Measurements from ENCODE around the gene PLXNB3. TPM values are rescaled to one million over a fixed set of nuclear protein-coding genes. Genes with fewer than 3 reads are reported as not detected.
"Not testable (repeated sequence)": the region's sequence is repeated elsewhere in the genome, so short reads cannot be mapped to it uniquely, and the experiment has no call there.

Gene PLXNB3
- total and polyA plus RNA-seq, 4 donors, result 0.38 to 31.4 (median 18.4) TPM

GRCh38 chrX:153806999-153807575 is 43.0 kb downstream of the PLXNB3 start:
- H3K27ac ChIP-seq (ENCODE audit: low read depth in 1 of 2, low read length in 2 of 2), result no peak overlapping the region
- no peak for ATAC-seq (ENCODE audit: low FRiP score)
- no peak overlapping the region for H3K4me3 ChIP-seq (ENCODE audit: low read length in 2 of 2)
- no peaks in the 10 kb centered on the region for H3K4me1 ChIP-seq (ENCODE audit: control insufficient read depth in 1 of 2, insufficient read depth in 2 of 2, low read length in 2 of 2)
- no peaks in the 10 kb centered on the region for H3K36me3 ChIP-seq (ENCODE audit: control insufficient read depth in 1 of 2, insufficient read depth in 2 of 2, low read length in 1 of 2)
- DNase-seq, result no peak
- no peaks in the 10 kb centered on the region for H3K9me3 ChIP-seq (ENCODE audit: control insufficient read depth, low read length)
- no peaks in the 10 kb centered on the region for H3K27me3 ChIP-seq (ENCODE audit: control insufficient read depth in 1 of 2, insufficient read depth in 2 of 2, low read length in 1 of 2)
- WGBS, 2 donors, result 94 to 95% methylated on average over 26 to 28 of the region's 28 CpGs
- intact Hi-C loops (cut with DNase I), result no loop called here

GRCh38 chrX:153807976-153808375 is 43.9 kb downstream of the PLXNB3 start:
- 93 to 94% methylated on average over 18 to 19 of the region's 19 CpGs for WGBS, 2 donors
- DNase-seq, result no peak
- H3K27me3 ChIP-seq (ENCODE audit: control insufficient read depth in 1 of 2, insufficient read depth in 2 of 2, low read length in 1 of 2), result no peaks in the 10 kb centered on the region
- H3K27ac ChIP-seq (ENCODE audit: low read depth in 1 of 2, low read length in 2 of 2), result no peak overlapping the region
- intact Hi-C loops (cut with DNase I), result no loop called here
- no peaks in the 10 kb centered on the region for H3K36me3 ChIP-seq (ENCODE audit: control insufficient read depth in 1 of 2, insufficient read depth in 2 of 2, low read length in 1 of 2)
- H3K9me3 ChIP-seq (ENCODE audit: control insufficient read depth, low read length), result no peaks in the 10 kb centered on the region
- H3K4me3 ChIP-seq (ENCODE audit: low read length in 2 of 2), result no peak overlapping the region
- H3K4me1 ChIP-seq (ENCODE audit: control insufficient read depth in 1 of 2, insufficient read depth in 2 of 2, low read length in 2 of 2), result no peaks in the 10 kb centered on the region
- ATAC-seq (ENCODE audit: low FRiP score), result no peak

- H3K36me3 ChIP-seq (ENCODE audit: control insufficient read depth in 1 of 2, insufficient read depth in 2 of 2, low read length in 1 of 2), result no peaks in the 10 kb centered on the region
- H3K4me1 ChIP-seq (ENCODE audit: control insufficient read depth in 1 of 2, insufficient read depth in 2 of 2, low read length in 2 of 2), result no peaks in the 10 kb centered on the region
- intact Hi-C loops (cut with DNase I), result no loop called here
- H3K4me3 ChIP-seq (ENCODE audit: low read length in 2 of 2), result no peak overlapping the region
- 45 to 58% methylated on average over 14 of the region's 14 CpGs for WGBS, 2 donors
- DNase-seq (no peak), ATAC-seq (ENCODE audit: low FRiP score) (no peak)
- no peak overlapping the region for H3K27ac ChIP-seq (ENCODE audit: low read depth in 1 of 2, low read length in 2 of 2)
- H3K9me3 ChIP-seq (ENCODE audit: control insufficient read depth, low read length), result no peaks in the 10 kb centered on the region
- H3K27me3 ChIP-seq (ENCODE audit: control insufficient read depth in 1 of 2, insufficient read depth in 2 of 2, low read length in 1 of 2), result no peaks in the 10 kb centered on the region
Measured at GRCh38 chrX:153812220-153812619, 48.2 kb downstream of the PLXNB3 start.

GRCh38 chrX:153813161-153813560 is 49.1 kb downstream of the PLXNB3 start:
- Histone ChIP-seq H3K4me3 (ENCODE audit: low read length in 2 of 2) (no peak overlapping the region), H3K27me3 (ENCODE audit: control insufficient read depth in 1 of 2, insufficient read depth in 2 of 2, low read length in 1 of 2) (no peaks in the 10 kb centered on the region), H3K36me3 (ENCODE audit: control insufficient read depth in 1 of 2, insufficient read depth in 2 of 2, low read length in 1 of 2) (no peaks in the 10 kb centered on the region), H3K27ac (ENCODE audit: low read depth in 1 of 2, low read length in 2 of 2) (no peak overlapping the region), H3K9me3 (ENCODE audit: control insufficient read depth, low read length) (no peaks in the 10 kb centered on the region), H3K4me1 (ENCODE audit: control insufficient read depth in 1 of 2, insufficient read depth in 2 of 2, low read length in 2 of 2) (no peaks in the 10 kb centered on the region)
- intact Hi-C loops (cut with DNase I), result no loop called here
- WGBS, 2 donors, result 90 to 91% methylated on average over 5 of the region's 5 CpGs
- DNase-seq, result no peak
- no peak for ATAC-seq (ENCODE audit: low FRiP score)

GRCh38 chrX:153814591-153815315 is 50.7 kb downstream of the PLXNB3 start:
- Histone ChIP-seq H3K27ac (ENCODE audit: low read depth in 1 of 2, low read length in 2 of 2) (no peak overlapping the region), H3K27me3 (ENCODE audit: control insufficient read depth in 1 of 2, insufficient read depth in 2 of 2, low read length in 1 of 2) (no peaks in the 10 kb centered on the region), H3K9me3 (ENCODE audit: control insufficient read depth, low read length) (no peaks in the 10 kb centered on the region), H3K4me1 (ENCODE audit: control insufficient read depth in 1 of 2, insufficient read depth in 2 of 2, low read length in 2 of 2) (no peaks in the 10 kb centered on the region), H3K36me3 (ENCODE audit: control insufficient read depth in 1 of 2, insufficient read depth in 2 of 2, low read length in 1 of 2) (no peaks in the 10 kb centered on the region), H3K4me3 (ENCODE audit: low read length in 2 of 2) (no peak overlapping the region)
- intact Hi-C loops (cut with DNase I), result no loop called here
- DNase-seq (no peak), ATAC-seq (ENCODE audit: low FRiP score) (no peak)
- 76% methylated on average over 19 of the region's 19 CpGs for WGBS, 2 donors

GRCh38 chrX:153816831-153817690 is 53.0 kb downstream of the PLXNB3 start:
- ATAC-seq (ENCODE audit: low FRiP score) (no peak), DNase-seq (peak in 1 of 2 donors; percentile 36)
- intact Hi-C loops (cut with DNase I), result no loop called here
- Histone ChIP-seq H3K4me1 (ENCODE audit: control insufficient read depth in 1 of 2, insufficient read depth in 2 of 2, low read length in 2 of 2) (no peaks in the 10 kb centered on the region), H3K9me3 (ENCODE audit: control insufficient read depth, low read length) (no peaks in the 10 kb centered on the region), H3K4me3 (ENCODE audit: low read length in 2 of 2) (no peak overlapping the region), H3K36me3 (ENCODE audit: control insufficient read depth in 1 of 2, insufficient read depth in 2 of 2, low read length in 1 of 2) (no peaks in the 10 kb centered on the region), H3K27me3 (ENCODE audit: control insufficient read depth in 1 of 2, insufficient read depth in 2 of 2, low read length in 1 of 2) (no peaks in the 10 kb centered on the region), H3K27ac (ENCODE audit: low read depth in 1 of 2, low read length in 2 of 2) (no peak overlapping the region)
- 85 to 86% methylated on average over 25 of the region's 25 CpGs for WGBS, 2 donors

- H3K27me3 ChIP-seq (ENCODE audit: control insufficient read depth in 1 of 2, insufficient read depth in 2 of 2, low read length in 1 of 2); ATAC-seq (ENCODE audit: low FRiP score); H3K4me1 ChIP-seq (ENCODE audit: control insufficient read depth in 1 of 2, insufficient read depth in 2 of 2, low read length in 2 of 2); intact Hi-C loops (cut with DNase I); H3K4me3 ChIP-seq (ENCODE audit: low read length in 2 of 2); H3K27ac ChIP-seq (ENCODE audit: low read depth in 1 of 2, low read length in 2 of 2); H3K36me3 ChIP-seq (ENCODE audit: control insufficient read depth in 1 of 2, insufficient read depth in 2 of 2, low read length in 1 of 2); DNase-seq; H3K9me3 ChIP-seq (ENCODE audit: control insufficient read depth, low read length): not testable (repeated sequence)
- WGBS, 2 donors, result 83 to 97% methylated on average over 9 of the region's 9 CpGs
Measured at GRCh38 chrX:153818064-153818463, 54.0 kb downstream of the PLXNB3 start.

GRCh38 chrX:153818571-153819383 is 54.7 kb downstream of the PLXNB3 start:
- H3K9me3 ChIP-seq (ENCODE audit: control insufficient read depth, low read length), result no peaks in the 10 kb centered on the region
- H3K4me1 ChIP-seq (ENCODE audit: control insufficient read depth in 1 of 2, insufficient read depth in 2 of 2, low read length in 2 of 2), result no peaks in the 10 kb centered on the region
- intact Hi-C loops (cut with DNase I), result no loop called here
- 6 to 16% methylated on average over 60 to 67 of the region's 67 CpGs for WGBS, 2 donors
- ATAC-seq (ENCODE audit: low FRiP score) (peak; percentile 72), DNase-seq (no peak)
- H3K36me3 ChIP-seq (ENCODE audit: control insufficient read depth in 1 of 2, insufficient read depth in 2 of 2, low read length in 1 of 2), result no peaks in the 10 kb centered on the region
- H3K27me3 ChIP-seq (ENCODE audit: control insufficient read depth in 1 of 2, insufficient read depth in 2 of 2, low read length in 1 of 2), result no peaks in the 10 kb centered on the region
- H3K4me3 ChIP-seq (ENCODE audit: low read length in 2 of 2), result peak overlapping the region in 1 of 2 donors; percentile 25
- H3K27ac ChIP-seq (ENCODE audit: low read depth in 1 of 2, low read length in 2 of 2), result no peak overlapping the region

Data from aorta (tissue), 5 donors.